Activated CD4-positive, alpha-beta memory T cell treated with anti-CD3 and anti-CD28 coated beads for 36 hours (primary cell): ENCODE data around the gene NRCAM. TPM values are rescaled to one million over a fixed set of nuclear protein-coding genes. Genes with fewer than 3 reads are reported as not detected.
"Not testable (repeated sequence)": the region's sequence is repeated elsewhere in the genome, so short reads cannot be mapped to it uniquely, and the experiment has no call there.

Experiments used
- CTCF ChIA-PET: fragments of 350-600 bp; sonication (Branson Sonifier 250); formaldehyde crosslinking; loops from one replicate; lab custom pipeline; 2021; ENCODE audit warnings: antibody characterized with exemption, inconsistent platforms; lab: Charles Lee
- POLR2A ChIA-PET: fragments of 350-600 bp; sonication (Branson Sonifier 250); formaldehyde crosslinking; loops from one replicate; lab custom pipeline; 2021; ENCODE audit warnings: antibody characterized with exemption; lab: Charles Lee
- DNase-seq: peaks from one replicate; pipeline ENCODE4 v3.0.0-alpha.2; 2020
- H3K27ac Mint-ChIP-seq: one replicate; pipeline ENCODE4 v1.8.0; 2021; ENCODE audit warnings: mixed read lengths
- H3K27me3 Mint-ChIP-seq: one replicate; pipeline ENCODE4 v1.8.0; 2021; ENCODE audit warnings: mixed read lengths
- H3K36me3 Mint-ChIP-seq: one replicate; pipeline ENCODE4 v1.8.0; 2021; ENCODE audit warnings: mixed read lengths
- H3K4me1 Mint-ChIP-seq: one replicate; pipeline ENCODE4 v1.8.0; 2021; ENCODE audit warnings: low read depth, mixed read lengths
- H3K4me3 Mint-ChIP-seq: one replicate; pipeline ENCODE4 v1.8.0; 2021; ENCODE audit warnings: mild to moderate bottlenecking, mixed read lengths
- H3K9me3 Mint-ChIP-seq: one replicate; pipeline ENCODE4 v1.8.0; 2021; ENCODE audit warnings: mixed read lengths
- intact Hi-C: fragments of 100-400 bp; cut with micrococcal nuclease; formaldehyde crosslinking; loops from one replicate; pipeline ENCODE4 v1.15.1; 2023
- total RNA-seq, 2 experiments: library from RNA; stranded (reverse); gene quantifications; one replicate each; pipeline ENCODE4 v1.2.3, GENCODE V29; 2021

The NRCAM gene
- total RNA-seq, 2 experiments from 2014 or later: 0.14 TPM; not detected in 1

DNA sequence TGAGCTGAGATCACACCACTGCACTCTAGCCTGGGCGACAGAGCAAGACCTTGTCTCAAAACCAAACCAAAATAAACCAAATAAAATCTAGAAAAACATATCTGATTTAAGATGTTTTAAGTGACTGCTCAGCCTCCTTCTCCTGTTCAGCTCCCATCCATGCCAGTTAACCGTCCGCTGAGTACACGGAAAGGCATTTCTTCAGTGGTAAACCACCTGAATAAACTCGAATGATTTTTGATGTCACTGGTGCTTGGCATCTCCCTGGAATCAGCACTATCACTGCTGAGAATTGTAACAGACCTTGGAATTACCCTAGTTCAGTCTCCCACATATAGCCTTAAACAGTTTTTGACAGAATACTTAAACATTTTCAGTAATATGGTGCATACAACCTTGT, 24.1 kb upstream of the NRCAM start:
- Mint-ChIP-seq H3K4me3 (no peak overlapping the region), H3K4me1 (no peaks in the 10 kb centered on the region), H3K27me3 (no peaks in the 10 kb centered on the region), H3K36me3 (peaks cover 33% of the 10 kb centered on the region), H3K27ac (no peak overlapping the region), H3K9me3 (no peaks in the 10 kb centered on the region)
- no peak for DNase-seq
- ChIA-PET CTCF (no interaction called here), POLR2A (no interaction called here)
- intact Hi-C loops: no loop called here

DNA sequence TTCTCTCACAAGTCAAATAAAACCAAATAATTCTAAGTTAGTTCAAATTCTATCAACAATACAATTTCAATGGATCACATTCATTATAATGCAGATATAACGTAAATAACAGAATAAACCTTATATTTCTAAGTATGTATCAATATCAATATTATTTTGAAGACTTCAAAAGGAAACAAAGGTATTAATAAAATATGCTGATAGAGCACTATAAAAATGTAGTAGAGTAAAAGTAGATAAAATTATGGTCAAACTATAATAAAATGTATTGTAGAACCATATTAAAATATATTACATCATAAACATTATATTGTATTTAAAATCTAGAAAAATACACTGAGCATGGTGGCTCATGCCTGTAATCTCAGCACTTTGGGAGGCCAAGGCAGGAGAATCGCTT, 23.5 kb upstream of the NRCAM start:
- intact Hi-C loops: no loop called here
- H3K36me3 Mint-ChIP-seq: peaks cover 33% of the 10 kb centered on the region
- H3K9me3 Mint-ChIP-seq: no peaks in the 10 kb centered on the region
- no peak overlapping the region for H3K4me3 Mint-ChIP-seq
- ChIA-PET CTCF (no interaction called here), POLR2A (no interaction called here)
- no peaks in the 10 kb centered on the region for H3K4me1 Mint-ChIP-seq
- DNase-seq: no peak
- H3K27ac Mint-ChIP-seq: no peak overlapping the region
- H3K27me3 Mint-ChIP-seq: no peaks in the 10 kb centered on the region

DNA sequence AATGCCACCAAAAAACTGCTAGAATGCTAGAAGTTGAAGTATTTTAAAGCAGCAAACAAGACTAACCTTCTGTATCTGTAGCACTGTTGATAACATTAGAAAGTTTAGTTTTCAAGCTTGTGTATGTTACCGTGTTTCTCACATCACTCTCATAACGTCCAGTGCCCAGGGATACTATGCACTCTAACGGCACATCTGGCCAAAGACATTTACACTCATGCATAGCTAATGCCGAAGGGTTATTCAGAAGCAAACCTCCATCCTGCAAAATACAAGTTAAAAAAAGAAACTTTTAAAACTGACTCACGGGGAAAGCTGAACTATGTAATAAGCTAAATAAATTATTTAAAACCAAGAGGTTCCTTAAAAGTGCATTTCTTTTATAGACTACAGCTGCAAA, 22.9 kb upstream of the NRCAM start:
- Mint-ChIP-seq H3K4me1 (no peaks in the 10 kb centered on the region), H3K36me3 (peaks cover 31% of the 10 kb centered on the region), H3K27me3 (no peaks in the 10 kb centered on the region), H3K4me3 (no peak overlapping the region), H3K9me3 (no peaks in the 10 kb centered on the region), H3K27ac (no peak overlapping the region)
- no peak for DNase-seq
- POLR2A ChIA-PET: no interaction called here
- intact Hi-C loops: no loop called here
- CTCF ChIA-PET: no interaction called here

DNA sequence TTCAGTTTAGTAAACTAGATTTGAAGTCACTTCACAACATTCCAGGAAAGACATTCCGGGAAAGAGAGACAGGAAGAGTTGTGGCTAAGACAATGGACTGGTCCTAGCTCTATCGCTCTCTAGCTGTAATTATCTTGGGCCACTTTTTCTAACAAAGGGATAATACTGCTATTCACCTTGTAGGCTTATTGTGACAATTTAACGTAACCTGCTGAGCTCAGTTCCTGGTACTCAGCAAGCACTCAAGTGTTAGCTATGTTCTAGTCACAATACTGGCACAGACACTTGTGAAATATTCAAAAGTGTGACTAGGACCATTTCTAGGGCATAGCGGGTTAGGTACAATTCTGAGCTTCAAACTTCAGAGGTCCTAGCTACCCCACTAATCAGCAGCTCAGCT, 12.0 kb upstream of the NRCAM start:
- H3K9me3 Mint-ChIP-seq: no peaks in the 10 kb centered on the region
- intact Hi-C loops: no loop called here
- H3K36me3 Mint-ChIP-seq: peaks cover 3% of the 10 kb centered on the region
- peaks cover 7% of the 10 kb centered on the region for H3K4me1 Mint-ChIP-seq
- no peaks in the 10 kb centered on the region for H3K27me3 Mint-ChIP-seq
- CTCF ChIA-PET: no interaction called here
- POLR2A ChIA-PET: no interaction called here
- H3K27ac Mint-ChIP-seq: no peak overlapping the region
- no peak for DNase-seq
- no peak overlapping the region for H3K4me3 Mint-ChIP-seq

DNA sequence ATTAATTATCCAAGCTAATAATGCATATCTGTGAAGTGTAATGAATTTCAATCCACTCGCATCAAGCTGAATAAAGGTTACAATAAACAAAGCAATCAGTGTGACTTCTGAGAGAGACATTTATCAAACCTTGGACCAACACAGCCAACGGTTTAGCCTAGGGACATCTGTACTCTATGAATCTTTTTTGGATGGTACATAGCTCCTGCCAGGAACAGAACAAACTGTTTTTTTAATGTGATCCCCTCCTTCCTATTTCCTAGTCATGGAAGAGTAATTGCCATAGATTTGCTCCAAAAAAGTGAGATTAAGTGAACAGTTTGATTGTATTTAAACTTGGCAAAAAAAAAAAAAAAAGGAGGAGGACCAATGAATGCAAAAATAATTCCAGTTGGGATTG, 11.2 kb upstream of the NRCAM start:
- no peak overlapping the region for H3K27ac Mint-ChIP-seq
- H3K36me3 Mint-ChIP-seq: peaks cover 1% of the 10 kb centered on the region
- H3K4me3 Mint-ChIP-seq: no peak overlapping the region
- ChIA-PET CTCF (no interaction called here), POLR2A (no interaction called here)
- no peak for DNase-seq
- H3K9me3 Mint-ChIP-seq: no peaks in the 10 kb centered on the region
- H3K27me3 Mint-ChIP-seq: no peaks in the 10 kb centered on the region
- intact Hi-C loops: no loop called here
- H3K4me1 Mint-ChIP-seq: peaks cover 10% of the 10 kb centered on the region

DNA sequence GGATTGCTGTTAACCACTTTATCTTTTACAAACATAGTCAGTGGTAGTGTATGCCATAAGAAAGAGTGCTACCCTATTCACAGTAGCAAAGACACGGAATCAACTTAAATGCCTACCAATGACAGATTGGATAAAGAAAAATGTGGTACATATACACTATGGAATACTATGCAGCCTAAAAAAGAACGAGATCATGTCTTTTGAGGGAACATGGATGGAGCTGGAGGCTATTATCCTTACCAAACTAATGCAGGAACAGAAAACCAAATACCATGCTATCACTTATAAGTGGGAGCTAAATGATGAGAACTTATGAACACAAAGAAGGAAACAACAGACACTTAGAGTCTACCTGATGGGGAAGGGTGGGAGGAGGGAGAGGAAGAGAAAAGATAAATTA, 10.1 kb upstream of the NRCAM start:
- H3K27ac Mint-ChIP-seq, DNase-seq, CTCF ChIA-PET, H3K27me3 Mint-ChIP-seq, H3K36me3 Mint-ChIP-seq, H3K9me3 Mint-ChIP-seq, POLR2A ChIA-PET, H3K4me3 Mint-ChIP-seq, intact Hi-C loops: not testable (repeated sequence)
- peaks cover 10% of the 10 kb centered on the region for H3K4me1 Mint-ChIP-seq

DNA sequence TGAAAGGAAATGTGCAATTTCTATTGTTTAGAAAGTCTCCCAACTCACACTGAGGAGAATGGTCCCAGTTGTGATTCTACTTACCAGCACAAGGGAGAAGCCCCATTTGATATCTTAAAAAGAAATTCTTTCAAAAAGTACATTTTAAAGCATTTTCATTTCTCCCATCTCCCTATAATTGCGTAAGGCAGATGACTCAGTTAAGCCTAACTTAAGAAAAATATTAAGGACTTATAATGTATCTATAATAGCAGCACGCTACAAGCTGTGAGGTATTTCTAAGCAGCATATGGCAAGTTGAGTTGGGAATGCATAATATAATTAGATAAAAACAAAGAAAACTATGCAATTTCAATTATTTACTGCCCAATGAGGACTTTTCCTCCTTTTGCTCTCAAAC, 8.5 kb upstream of the NRCAM start:
- intact Hi-C loops: no loop called here
- ChIA-PET CTCF (no interaction called here), POLR2A (no interaction called here)
- Mint-ChIP-seq H3K9me3 (no peaks in the 10 kb centered on the region), H3K27ac (no peak overlapping the region), H3K4me3 (no peak overlapping the region), H3K4me1 (peaks cover 10% of the 10 kb centered on the region), H3K36me3 (no peaks in the 10 kb centered on the region), H3K27me3 (peaks cover 10% of the 10 kb centered on the region)
- DNase-seq: no peak

DNA sequence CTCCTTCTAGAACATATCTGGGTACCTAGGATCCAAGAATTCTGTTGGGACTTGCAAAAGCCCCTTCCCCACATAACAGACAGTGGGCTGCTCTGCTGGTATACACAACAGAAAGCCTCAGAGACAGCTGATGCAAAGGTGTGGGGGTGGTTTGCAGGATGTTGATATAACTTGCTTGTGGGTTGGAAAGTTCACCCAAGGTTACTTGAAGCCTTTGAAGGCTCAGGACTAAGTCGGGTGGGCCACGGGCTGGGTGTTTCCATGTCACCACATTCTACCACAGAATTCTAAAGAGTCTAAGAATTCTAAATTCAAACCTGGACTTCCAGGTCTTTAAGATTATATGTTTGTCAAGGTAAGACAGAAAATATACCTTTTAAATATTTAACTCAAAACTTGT, 7.4 kb upstream of the NRCAM start:
- intact Hi-C loops: no loop called here
- Mint-ChIP-seq H3K27ac (no peak overlapping the region), H3K4me1 (peaks cover 10% of the 10 kb centered on the region), H3K9me3 (no peaks in the 10 kb centered on the region), H3K36me3 (no peaks in the 10 kb centered on the region), H3K27me3 (peaks cover 13% of the 10 kb centered on the region), H3K4me3 (no peak overlapping the region)
- ChIA-PET POLR2A (no interaction called here), CTCF (no interaction called here)
- no peak for DNase-seq

DNA sequence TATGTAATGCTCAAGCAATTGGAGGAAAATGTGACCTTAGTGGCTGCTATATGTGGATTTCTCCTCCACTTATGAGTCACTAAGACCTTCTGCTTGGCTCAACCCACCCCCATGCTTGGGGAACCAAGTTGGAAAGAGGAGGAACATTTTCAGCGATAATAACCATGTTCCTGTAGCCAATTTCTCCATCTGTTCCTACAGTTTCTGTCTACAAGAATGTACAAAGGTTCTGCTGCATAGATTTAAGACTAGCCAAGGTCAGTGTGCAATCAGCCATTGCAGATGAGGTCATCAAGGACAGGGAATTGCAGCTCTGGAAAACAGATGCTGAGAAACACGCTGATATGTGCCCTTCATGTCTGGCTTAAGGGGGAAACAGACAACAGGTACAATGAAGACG, 5.6 kb upstream of the NRCAM start:
- Mint-ChIP-seq H3K9me3 (no peaks in the 10 kb centered on the region), H3K27me3 (peaks cover 30% of the 10 kb centered on the region), H3K4me1 (peaks cover 13% of the 10 kb centered on the region), H3K36me3 (no peaks in the 10 kb centered on the region), H3K27ac (no peak overlapping the region), H3K4me3 (no peak overlapping the region)
- no peak for DNase-seq
- ChIA-PET POLR2A (no interaction called here), CTCF (no interaction called here)
- intact Hi-C loops: no loop called here

DNA sequence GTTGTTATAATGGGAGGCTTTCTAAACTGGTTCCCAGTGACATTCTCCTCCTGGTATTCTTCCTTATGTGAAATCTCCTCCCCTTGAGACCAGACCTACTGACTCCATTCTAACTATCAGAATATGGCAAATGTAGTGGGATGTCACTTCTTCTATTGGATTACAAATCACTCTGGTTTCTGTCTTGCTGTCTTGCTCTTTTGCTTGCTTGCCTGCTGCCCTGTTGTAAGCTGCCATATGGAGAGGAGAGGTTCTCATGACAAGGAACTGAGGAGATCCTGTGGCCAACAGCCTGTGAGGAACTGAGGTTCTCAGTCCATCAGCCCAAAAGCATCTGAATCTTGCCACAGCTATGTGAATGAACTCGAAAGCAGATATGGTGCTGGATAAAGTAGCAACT, 4.7 kb upstream of the NRCAM start:
- Mint-ChIP-seq H3K27ac (no peak overlapping the region), H3K27me3 (peaks cover 35% of the 10 kb centered on the region), H3K36me3 (no peaks in the 10 kb centered on the region), H3K9me3 (no peaks in the 10 kb centered on the region), H3K4me1 (peaks cover 16% of the 10 kb centered on the region), H3K4me3 (no peak overlapping the region)
- ChIA-PET CTCF (no interaction called here), POLR2A (no interaction called here)
- no peak for DNase-seq
- intact Hi-C loops: loop anchor here (1.0 kb wide), 1 partner anchor 280 kb away; no protein-coding TSS in a partner anchor

DNA sequence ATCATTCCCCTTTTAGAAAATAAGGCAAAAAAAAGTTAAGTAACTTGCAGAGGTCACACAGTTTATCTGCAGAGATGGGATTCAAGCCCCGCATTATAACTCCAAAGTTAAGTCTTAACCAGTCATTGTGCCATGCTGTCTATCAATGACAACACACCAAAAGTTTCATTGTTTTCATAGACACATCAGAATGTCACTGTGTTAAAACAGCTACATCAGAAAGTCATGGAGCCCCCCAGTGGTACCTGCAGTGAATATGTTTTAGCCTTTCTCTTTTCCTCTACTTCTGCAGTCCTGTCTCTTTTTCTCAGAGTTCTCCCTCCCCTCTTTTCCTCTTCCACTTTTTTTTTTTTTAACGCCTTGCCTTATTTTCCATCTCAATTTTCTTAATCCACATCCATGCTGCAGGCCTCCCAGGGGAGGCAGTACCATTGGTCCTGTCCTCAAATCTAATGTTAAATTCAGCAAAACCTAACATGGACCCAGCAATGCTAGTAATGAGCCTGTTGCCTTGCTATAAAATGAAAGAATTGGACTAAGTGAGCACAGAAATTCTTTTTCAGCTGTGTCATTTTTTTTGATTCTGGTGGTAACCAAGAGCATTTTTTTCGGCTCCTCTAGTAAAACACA, 3.8 kb upstream of the NRCAM start:
- Mint-ChIP-seq H3K27ac (no peak overlapping the region), H3K4me3 (no peak overlapping the region), H3K9me3 (no peaks in the 10 kb centered on the region), H3K4me1 (peaks cover 16% of the 10 kb centered on the region), H3K27me3 (peaks cover 35% of the 10 kb centered on the region), H3K36me3 (no peaks in the 10 kb centered on the region)
- ChIA-PET POLR2A (no interaction called here), CTCF (interaction anchor here (0.5 to 0.9 kb wide), 4 partner anchors 66 to 1762 kb away, joined by 3 to 6 read pairs (median 4); partner anchors contain the start of gene PNPLA8)
- no peak for DNase-seq
- intact Hi-C loops: loop anchor here (1.0 kb wide), 1 partner anchor 279 kb away; no protein-coding TSS in a partner anchor

DNA sequence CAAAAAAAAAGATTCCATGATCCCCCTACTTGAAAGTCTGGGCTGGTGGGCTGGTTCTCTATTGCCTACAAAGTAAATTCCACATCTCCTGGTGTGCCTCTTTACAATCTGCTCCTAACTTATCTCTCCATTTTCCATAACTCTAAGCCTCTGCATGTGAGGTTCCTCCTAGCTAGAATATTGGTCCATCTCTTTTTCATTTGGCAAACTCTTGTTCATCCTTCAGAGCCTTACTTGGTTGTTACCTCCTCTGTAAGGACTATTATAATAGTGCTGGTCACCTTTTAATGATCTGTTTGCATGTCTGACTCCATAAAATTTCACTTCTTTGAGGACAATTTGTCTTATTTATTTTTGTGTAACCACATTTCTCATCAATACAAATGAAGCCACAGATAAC, 1.6 kb upstream of the NRCAM start:
- ChIA-PET POLR2A (no interaction called here), CTCF (no interaction called here)
- no peak for DNase-seq
- H3K4me3 Mint-ChIP-seq: no peak overlapping the region
- peaks cover 48% of the 10 kb centered on the region for H3K27me3 Mint-ChIP-seq
- no peaks in the 10 kb centered on the region for H3K36me3 Mint-ChIP-seq
- peaks cover 8% of the 10 kb centered on the region for H3K4me1 Mint-ChIP-seq
- H3K27ac Mint-ChIP-seq: no peak overlapping the region
- H3K9me3 Mint-ChIP-seq: no peaks in the 10 kb centered on the region
- intact Hi-C loops: no loop called here

DNA sequence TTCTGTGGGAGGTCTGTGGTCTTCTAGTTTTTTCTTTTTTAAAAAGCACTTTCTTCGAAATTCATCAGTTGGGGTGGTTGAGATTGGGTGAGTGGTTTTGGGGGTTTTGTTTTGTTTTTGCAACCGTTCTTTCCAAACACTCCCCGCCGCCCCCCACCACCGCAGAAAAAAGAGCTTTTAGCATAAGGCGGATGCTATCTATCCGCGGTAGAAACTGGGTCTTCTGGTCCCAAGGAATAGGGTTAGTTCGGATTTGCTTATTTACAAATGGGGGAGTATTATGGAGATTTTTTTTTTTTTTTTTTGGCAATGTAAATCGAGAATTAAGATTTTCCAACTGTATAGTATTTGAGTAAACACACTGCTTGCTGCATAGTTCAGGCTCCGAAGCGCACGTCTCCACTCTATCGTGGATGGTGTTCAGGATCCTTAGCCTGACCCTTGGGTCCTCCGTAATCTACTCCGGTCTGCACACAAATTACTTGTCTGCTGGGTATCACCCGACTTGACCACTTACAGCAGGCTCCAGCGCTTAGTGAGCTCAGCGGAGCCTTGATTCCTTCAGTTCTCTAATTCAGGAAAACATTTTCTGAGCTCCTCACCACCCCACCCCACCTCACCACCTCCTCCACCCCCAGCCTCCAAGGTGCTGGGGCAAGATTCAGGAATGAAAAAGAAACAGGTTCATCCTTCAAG, 757 bp upstream of the NRCAM start:
- Mint-ChIP-seq H3K36me3 (no peaks in the 10 kb centered on the region), H3K27me3 (peaks cover 55% of the 10 kb centered on the region), H3K4me1 (peaks cover 6% of the 10 kb centered on the region), H3K9me3 (no peaks in the 10 kb centered on the region), H3K4me3 (peak overlapping the region; percentile 37), H3K27ac (no peak overlapping the region)
- ChIA-PET CTCF (interaction anchor here (0.6 kb wide), 1 partner anchor 309 kb away, joined by 4 read pairs; no protein-coding TSS in a partner anchor), POLR2A (interaction anchor here (0.7 kb wide), 1 partner anchor 113 kb away, joined by 5 read pairs; no protein-coding TSS in a partner anchor)
- DNase-seq: no peak
- intact Hi-C loops: no loop called here
